NCI-H128 (cell line): ENCODE measurements around the gene LPAR5.

ENCODE experiments used
- DNase-seq: peaks from one replicate; lab custom pipeline; 2025; ENCODE audit not compliant: unreplicated experiment; lab: John Stamatoyannopoulos, UW

Gene LPAR5

DNA sequence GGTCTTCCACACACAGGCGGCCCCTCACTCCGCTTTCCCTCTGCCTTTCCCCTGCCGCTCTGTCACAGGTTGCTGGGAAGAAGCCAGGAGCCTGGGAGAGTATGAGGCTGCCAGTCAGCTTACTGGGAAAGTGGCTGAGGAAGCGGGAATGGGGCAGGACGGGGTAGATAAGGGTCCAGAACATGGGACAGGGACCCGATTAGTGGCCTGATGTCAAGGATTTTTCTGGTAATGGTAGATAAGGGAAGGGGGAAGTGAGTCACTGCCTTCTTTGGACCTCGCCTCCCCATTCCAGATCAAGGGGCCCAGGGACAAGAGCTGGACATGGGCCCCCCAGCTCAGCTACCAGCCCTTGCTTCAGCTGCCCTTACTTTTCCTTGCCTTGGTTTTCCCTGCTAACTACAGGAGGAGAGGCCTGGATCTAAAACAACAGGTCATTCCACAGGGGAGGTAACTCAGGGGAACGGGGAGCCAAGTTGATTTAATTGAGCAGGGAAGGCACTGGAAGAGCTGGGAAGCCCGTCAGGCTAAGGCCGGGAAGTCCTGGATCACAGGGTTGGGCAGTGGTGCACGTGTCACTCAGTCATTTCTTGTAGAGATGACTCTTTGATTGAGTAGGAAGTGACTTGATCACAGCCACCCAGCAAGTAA lies 3.5 kb upstream of the LPAR5 start:
- DNase-seq = no peak

DNA sequence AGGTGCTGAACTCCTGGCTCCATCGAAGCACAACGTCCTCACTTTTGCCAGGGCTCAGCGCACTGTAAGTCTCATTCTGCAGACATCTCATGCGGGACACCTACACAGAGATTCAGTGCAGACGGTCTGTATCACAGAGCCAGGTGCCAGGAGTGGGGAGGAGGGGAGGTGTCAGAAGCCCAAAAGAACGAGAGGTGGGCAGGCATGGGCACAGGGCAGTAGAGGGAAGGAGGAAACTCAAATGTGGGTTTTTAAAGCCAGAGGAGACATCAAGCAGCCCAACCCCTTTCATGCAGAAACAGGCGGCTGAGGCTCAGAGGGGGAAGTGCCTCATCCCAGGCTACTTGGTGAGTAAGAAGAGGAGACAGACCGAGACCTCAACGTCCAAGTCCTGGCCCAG lies 2.5 kb upstream of the LPAR5 start:
- no peak for DNase-seq

DNA sequence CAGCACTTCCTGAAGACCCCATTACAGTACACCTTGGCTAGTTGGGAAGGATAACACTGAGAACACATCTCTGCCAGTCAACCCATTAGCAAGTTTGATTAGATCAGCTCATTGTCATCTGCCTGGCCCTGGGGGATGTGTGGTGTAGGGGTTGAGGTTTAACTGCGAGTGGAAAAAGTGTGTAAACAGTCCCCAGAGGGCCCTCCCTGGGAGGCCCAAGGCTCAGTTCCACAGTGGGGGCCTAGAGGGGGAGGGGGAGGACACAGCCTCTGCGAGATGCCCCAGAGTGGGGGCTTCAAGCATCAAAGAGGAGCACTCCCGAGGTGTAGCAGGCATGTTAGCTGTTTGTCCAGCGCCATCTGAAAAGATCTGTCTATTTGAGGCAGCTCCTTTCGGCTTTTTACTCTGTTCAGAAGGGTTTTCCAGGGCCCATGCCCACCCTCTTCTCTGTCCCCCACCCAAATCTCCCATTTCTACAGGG lies 344 bp downstream of the LPAR5 start:
- no peak for DNase-seq

GRCh38 chr12:6632026-6632983 lies 3.5 kb downstream of the LPAR5 start:
- no peak for DNase-seq

GRCh38 chr12:6631549-6631961 lies 4.2 kb downstream of the LPAR5 start:
- no peak for DNase-seq

DNA sequence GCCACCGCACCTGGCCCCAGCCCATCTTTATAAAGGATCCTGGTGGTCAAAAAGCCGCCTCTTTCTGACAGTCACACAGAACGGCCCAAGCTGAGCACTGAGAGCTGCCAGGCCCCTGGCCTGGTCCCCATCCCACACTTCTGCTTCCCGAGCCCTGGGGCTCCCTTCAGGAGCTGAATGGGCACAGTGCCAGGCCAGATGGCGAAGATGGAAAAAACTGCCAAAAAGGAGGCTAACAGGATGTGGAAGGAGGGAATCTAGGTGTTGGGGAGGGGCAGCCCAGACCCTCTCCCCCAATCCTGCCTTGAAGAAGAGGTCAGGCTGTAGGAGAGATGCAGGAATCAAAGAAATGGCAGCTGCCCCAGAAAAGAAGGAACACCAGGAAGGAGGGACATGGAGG lies 5.0 kb downstream of the LPAR5 start:
- no peak for DNase-seq

DNA sequence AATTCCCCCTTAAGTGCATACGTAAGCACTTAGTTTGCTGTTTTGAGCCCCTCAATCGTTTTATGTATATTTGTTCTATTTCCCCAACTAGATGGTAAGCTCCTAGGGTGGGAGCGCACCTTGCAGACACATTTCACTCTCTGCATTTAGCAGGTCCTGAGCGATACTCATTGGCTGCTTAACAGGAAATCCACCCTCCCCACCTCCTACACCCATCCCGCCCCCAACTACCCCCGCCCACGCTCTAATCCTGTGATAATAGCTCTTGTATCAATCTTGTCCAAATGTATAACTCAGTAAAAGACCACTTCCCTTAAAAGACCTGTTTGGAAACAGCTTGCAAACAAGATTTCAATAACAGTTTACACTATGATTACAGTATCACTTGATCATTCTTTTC lies 8.1 kb downstream of the LPAR5 start:
- DNase-seq = no peak

- DNase-seq = no peak
Observed at GRCh38 chr12:6626654-6627283, 9.0 kb downstream of the LPAR5 start.

- DNase-seq = no peak
Observed at GRCh38 chr12:6620885-6621274, 14.9 kb downstream of the LPAR5 start.

GRCh38 chr12:6620137-6620884 lies 15.4 kb downstream of the LPAR5 start:
- DNase-seq = no peak

GRCh38 chr12:6618483-6619225 lies 17.1 kb downstream of the LPAR5 start:
- DNase-seq = no peak

DNA sequence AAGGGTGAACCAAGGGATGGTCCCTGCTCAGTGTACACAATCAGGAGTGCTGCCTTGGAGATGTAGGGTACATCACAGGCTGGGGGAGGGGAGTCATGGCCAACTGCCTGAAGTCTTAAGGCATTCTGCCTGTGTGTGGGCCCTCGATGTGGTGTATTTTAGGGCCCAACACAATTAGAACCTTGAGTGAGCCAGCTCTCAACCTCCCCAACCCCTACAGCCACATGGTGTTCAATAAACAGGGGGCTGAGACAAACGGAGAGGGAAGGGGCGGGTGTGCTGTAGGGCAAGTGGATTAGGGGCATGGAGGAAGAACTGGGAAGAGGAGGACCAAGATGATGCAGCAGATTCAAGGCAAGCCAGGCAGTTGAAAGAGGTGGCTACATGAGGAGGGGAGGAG lies 20.0 kb downstream of the LPAR5 start:
- no peak for DNase-seq

GRCh38 chr12:6614513-6615172 lies 21.1 kb downstream of the LPAR5 start:
- no peak for DNase-seq

DNA sequence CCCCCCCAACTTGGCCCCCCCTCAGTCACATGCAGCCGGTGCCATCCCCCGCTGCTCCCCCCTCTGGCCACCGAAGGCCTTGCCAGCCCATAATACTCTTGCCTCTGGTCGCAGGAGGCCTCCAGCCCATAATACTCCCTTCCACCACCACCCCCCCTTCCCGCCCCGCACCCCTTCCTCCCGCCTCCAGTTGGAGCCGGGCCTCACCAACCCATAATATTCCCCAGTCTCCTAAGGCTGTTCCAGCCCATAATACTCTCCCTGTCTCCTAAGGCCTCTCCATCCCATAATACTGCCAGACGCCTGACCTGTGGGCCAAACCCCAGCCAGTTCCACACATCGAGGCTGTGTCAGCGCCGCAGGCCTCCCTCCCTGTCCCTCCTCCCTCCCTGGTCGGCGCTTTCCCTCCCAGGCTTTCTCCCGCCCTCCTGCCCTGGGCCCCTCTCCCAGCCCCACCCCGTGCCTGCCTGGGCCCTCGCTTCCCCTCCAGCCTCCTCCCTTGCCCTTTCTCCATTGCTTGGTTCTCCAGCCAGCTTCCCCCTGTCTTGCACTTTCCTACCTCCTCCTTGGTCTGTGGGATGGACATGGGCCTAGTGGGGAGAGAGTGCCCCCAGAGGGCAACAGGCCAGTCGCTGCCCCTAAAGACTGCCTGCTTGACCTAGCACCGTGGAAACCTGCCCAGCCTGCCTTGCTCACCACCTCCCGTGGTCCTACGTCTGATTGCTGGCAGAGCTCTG lies 21.8 kb downstream of the LPAR5 start:
- peak; percentile 87 for DNase-seq

DNA sequence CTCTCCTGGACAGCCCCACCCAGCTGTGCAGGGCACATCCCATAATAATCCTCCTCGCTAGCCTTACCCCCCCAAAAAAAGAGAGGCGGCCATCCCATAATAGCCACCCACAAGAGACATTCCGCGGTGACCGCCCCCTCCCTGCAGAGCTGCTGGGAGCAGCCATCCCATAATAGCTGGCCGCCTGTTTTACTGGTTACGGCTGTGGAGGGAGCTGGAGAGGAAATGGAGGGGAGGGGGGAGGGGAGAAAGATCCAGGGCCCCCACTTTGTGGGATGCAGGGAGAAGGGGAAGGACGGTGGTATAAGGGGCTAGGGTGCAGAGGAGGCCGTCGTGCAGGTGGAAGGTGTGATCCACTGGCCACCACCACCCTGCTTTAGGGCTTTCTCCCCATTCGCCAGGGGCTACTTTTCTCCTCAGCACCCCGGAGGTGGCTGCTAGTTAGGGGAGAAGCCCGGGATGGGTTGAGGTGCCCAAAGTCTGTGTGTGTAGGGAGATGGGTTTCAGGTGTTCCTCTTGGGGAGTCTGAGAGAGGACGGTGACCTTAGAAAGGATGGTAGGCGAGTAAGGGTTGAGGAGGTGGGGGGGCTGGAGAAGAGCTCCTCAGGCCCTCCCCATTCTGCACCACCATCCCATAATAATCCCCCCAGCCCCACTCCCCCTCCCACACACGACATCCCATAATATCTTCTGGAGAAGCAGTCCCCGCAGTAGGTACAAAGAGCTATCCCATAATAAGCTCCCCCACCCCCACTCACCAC lies 22.6 kb downstream of the LPAR5 start:
- peak; percentile 88 for DNase-seq

DNA sequence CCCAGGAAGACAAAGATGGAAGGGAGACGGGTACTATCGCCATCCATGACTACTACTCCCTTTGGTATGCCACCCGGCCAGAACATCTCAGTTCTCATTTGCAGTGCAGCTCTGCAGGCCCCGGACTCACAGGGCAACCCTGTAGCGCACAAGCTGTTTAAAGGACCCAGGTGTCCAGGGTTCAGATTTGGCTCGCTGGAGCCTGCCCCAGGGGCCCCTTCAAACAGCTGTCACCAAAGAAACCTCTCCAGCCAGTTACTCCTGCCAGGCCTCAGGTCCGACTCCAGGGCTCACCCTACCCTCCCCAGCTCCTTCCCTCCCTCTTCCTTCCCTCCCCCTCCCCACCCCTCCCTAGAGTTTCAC lies 23.1 kb downstream of the LPAR5 start:
- DNase-seq = no peak

- DNase-seq = no peak
Observed at GRCh38 chr12:6612247-6612646, 23.5 kb downstream of the LPAR5 start.

DNA sequence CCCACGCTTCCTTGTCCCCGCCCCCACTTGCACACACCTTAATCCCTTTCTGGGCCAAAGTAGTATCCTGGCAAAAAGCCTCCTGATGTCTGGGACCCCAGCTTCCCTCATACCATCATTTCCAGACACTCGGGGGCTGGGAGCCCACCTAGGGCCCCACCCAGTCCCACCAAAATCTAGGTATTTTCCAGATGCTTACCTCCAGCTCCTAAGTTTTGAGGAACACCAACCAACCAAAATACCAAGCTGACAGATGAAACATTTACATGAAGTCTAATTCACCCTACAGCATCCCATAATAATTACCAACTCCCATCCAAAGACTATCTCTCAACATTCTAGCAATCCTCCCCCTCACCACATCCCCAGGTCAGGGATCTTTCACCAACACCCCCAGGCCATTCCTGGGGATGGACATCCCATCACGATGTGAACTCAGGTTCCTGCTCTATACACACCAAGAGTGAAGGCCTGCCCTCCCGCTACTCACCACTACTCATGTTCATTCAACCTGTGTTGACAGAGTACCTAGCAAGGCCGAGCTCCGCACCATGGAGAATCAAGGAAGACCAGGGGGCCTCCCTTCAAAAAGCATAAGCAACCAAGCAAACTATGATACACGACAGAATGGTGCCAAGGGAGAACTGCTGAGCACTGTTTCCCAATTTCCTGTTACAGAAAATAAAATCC lies 27.0 kb downstream of the LPAR5 start:
- DNase-seq = no peak
